Transverse colon (tissue), 4 donors: ENCODE measurements around the gene WLS. TPM values are rescaled to one million over a fixed set of nuclear protein-coding genes. Genes with fewer than 3 reads are reported as not detected.

Source experiments
- DNase-seq: peaks from one replicate; pipeline ENCODE4 v3.0.0-alpha.2; 2019
- H3K27ac ChIP-seq, 4 donors: fragments of 200-600 bp; sonication (generic); 2 replicates each; pipeline ENCODE4 v1.5.1; 2016 to 2018; ENCODE audit warnings: inconsistent platforms in 4 of 4
- H3K27me3 ChIP-seq: fragments of 200-600 bp; sonication (generic); 2 replicates; pipeline ENCODE4 v1.5.1; 2017; ENCODE audit warnings: inconsistent platforms
- H3K36me3 ChIP-seq, 4 donors: fragments of 200-600 bp; sonication (generic); 2 replicates each; pipeline ENCODE4 v1.5.1; 2017 to 2019; ENCODE audit warnings: inconsistent platforms in 4 of 4
- H3K4me1 ChIP-seq, 4 donors: fragments of 200-600 bp; sonication (generic); 2 replicates each; pipeline ENCODE4 v1.5.1; 2017 to 2020; ENCODE audit warnings: inconsistent platforms in 4 of 4
- H3K4me3 ChIP-seq, 4 donors: fragments of 200-600 bp; sonication (generic); 1 replicate in 1 of 4; 2 replicates in 3 of 4; pipeline versions ENCODE4 v1.5.1 to v1.6.1; 2017 to 2019; ENCODE audit warnings: inconsistent platforms in 4 of 4
- H3K9me3 ChIP-seq, 2 donors: fragments of 200-600 bp; sonication (generic); 2 replicates each; pipeline ENCODE4 v1.5.1; 2017 to 2019; ENCODE audit warnings: inconsistent platforms in 2 of 2
- CTCF ChIP-seq, 5 experiments: fragments of 200-600 bp in 3 of 5; fragments of 450-650 bp in 2 of 5; sonication (generic) in 3 of 5; IDR thresholded peaks; 1 replicate in 2 of 5; 2 replicates in 3 of 5; pipeline ENCODE4 v1.5.1; 2016 to 2017; ENCODE audit warnings: antibody characterized with exemption in 5 of 5, inconsistent platforms in 3 of 5, mild to moderate bottlenecking in 2 of 5, moderate library complexity in 1 of 5
- EP300 ChIP-seq: sonication (generic); formaldehyde crosslinking; IDR thresholded peaks from one replicate; pipeline ENCODE4 v1.6.1; 2017; ENCODE audit warnings: antibody characterized with exemption, low read depth
- POLR2A ChIP-seq: fragments of 450-650 bp; IDR thresholded peaks from one replicate; pipeline ENCODE4 v1.6.1; 2016; ENCODE audit warnings: antibody characterized with exemption, mild to moderate bottlenecking, moderate library complexity
- POLR2AphosphoS5 ChIP-seq, 3 donors: sonication (generic); formaldehyde crosslinking; IDR thresholded peaks; one replicate each; pipeline ENCODE4 v1.6.1; 2016; ENCODE audit warnings: antibody characterized with exemption in 3 of 3
- WGBS, 2 donors: methylation state at CpG; one replicate each; pipeline ENCODE4 v1.1.5; 2018; ENCODE audit warnings: low coverage in 1 of 2; 5-methylcytosine and 5-hydroxymethylcytosine counted together
- in situ Hi-C, 4 donors: fragments of 200-750 bp; cut with MboI; loops; one replicate each; pipeline versions ENCODE4 v1.15.0 to v1.15.1; 2017; ENCODE audit warnings: low sequenced_read_pairs in 3 of 4, low pct_ligation_motif_present in 1 of 4, low pct_unique_long_range_greater_than_20kb in 1 of 4
- intact Hi-C: fragments of 100-400 bp; cut with DNase I; formaldehyde crosslinking; loops from one replicate; pipeline ENCODE4 v1.15.1; 2023; ENCODE audit warnings: low total_unique reads
- small RNA-seq, 4 donors: library from RNA; depleted of rRNA; stranded (forward); fragments of <200 nt; gene quantifications; one replicate each; pipeline ENCODE3, GENCODE V24; 2016
- total RNA-seq, 4 donors: library from RNA; depleted of rRNA; stranded (reverse); fragments of >200 nt; gene quantifications; one replicate each; pipeline ENCODE4 v1.1.0, GENCODE V29; 2016

The WLS gene
- total RNA-seq, 4 donors from 2014 or later = 69.9 to 117 (median 98.7) TPM

- in situ Hi-C loops (no loop called here), intact Hi-C loops (no loop called here)
- WGBS, 2 donors = 61 to 65% methylated on average over 2 of the region's 2 CpGs
- Histone ChIP-seq H3K27ac (no peak overlapping the region), H3K36me3 (no peaks in the 10 kb centered on the region), H3K4me1 (no peaks in the 10 kb centered on the region), H3K9me3 (no peaks in the 10 kb centered on the region), H3K27me3 (no peaks in the 10 kb centered on the region), H3K4me3 (no peak overlapping the region)
- TF ChIP-seq POLR2AphosphoS5 (IDR thresholded peaks at IDR 0.05) (no peak), EP300 (no peak), CTCF (IDR thresholded peaks at IDR 0.05) (no peak), POLR2A (no peak)
- DNase-seq = no peak
Observed at GRCh38 chr1:68083686-68084085, 148.6 kb downstream of the WLS start.

GRCh38 chr1:68081775-68082283, 150.5 kb downstream of the WLS start:
- DNase-seq = no peak
- in situ Hi-C loops (no loop called here), intact Hi-C loops (no loop called here)
- no peak overlapping the region for H3K27ac ChIP-seq
- H3K9me3 ChIP-seq = no peaks in the 10 kb centered on the region
- H3K4me1 ChIP-seq = no peaks in the 10 kb centered on the region
- no peak overlapping the region for H3K4me3 ChIP-seq
- TF ChIP-seq POLR2AphosphoS5 (IDR thresholded peaks at IDR 0.05) (no peak), EP300 (no peak), CTCF (IDR thresholded peaks at IDR 0.05) (no peak), POLR2A (no peak)
- no peaks in the 10 kb centered on the region for H3K27me3 ChIP-seq
- H3K36me3 ChIP-seq = no peaks in the 10 kb centered on the region

- Histone ChIP-seq H3K4me3 (no peak overlapping the region), H3K27me3 (no peaks in the 10 kb centered on the region), H3K27ac (no peak overlapping the region), H3K36me3 (no peaks in the 10 kb centered on the region), H3K9me3 (no peaks in the 10 kb centered on the region), H3K4me1 (no peaks in the 10 kb centered on the region)
- 59 to 83% methylated on average over 1 to 2 of the region's 2 CpGs for WGBS, 2 donors
- intact Hi-C loops (no loop called here), in situ Hi-C loops (no loop called here)
- TF ChIP-seq EP300 (no peak), POLR2A (no peak), CTCF (IDR thresholded peaks at IDR 0.05) (no peak), POLR2AphosphoS5 (IDR thresholded peaks at IDR 0.05) (no peak)
- no peak for DNase-seq
Observed at GRCh38 chr1:68078647-68079046, 153.7 kb downstream of the WLS start.

Small RNAs within 50 kb of the gene (small RNA-seq; reads per million reads assigned to genes)
- gene COX6B1P7 (0 reads per million in 4 donors), gene MIR1262 (2.4 to 8.4 (median 5.4) reads per million in 4 donors)

Other genes starting within 250 kb of the WLS start
- gene DIRAS3, start 181.9 kb downstream of the WLS start, total RNA-seq = 1 to 10 TPM in 2 of 4 donors, under 1 TPM in 1, not detected in 1; 0.27 to 1.5 (median 1.4) TPM
- not detected for gene RPE65, start 217.4 kb upstream of the WLS start, total RNA-seq